Measurements from ENCODE around the gene ITPR2. TPM values are rescaled to one million over a fixed set of nuclear protein-coding genes. Genes with fewer than 3 reads are reported as not detected.
A peak's percentile ranks its signal among the peaks of the same experiment; 100 is the strongest.

Gene ITPR2
- polyA plus RNA-seq, 1 experiment, result 3.4 TPM

- H3K27me3 ChIP-seq (ENCODE audit: control insufficient read depth, insufficient read depth, low read length), result no peaks in the 10 kb centered on the region
- TF ChIP-seq CTCF (IDR thresholded peaks at IDR 0.05; ENCODE audit: low read depth, low read length), result no peak
- no peak overlapping the region for H3K4me3 ChIP-seq (ENCODE audit: low read depth, low read length)
- H3K27ac ChIP-seq (ENCODE audit: low read depth, low read length), result no peak overlapping the region
- no peak for DNase-seq (ENCODE audit: low read depth, low spot score)
- ChIA-PET CTCF (interaction anchor here (0.6 to 1.3 kb wide), 4 partner anchors 18 to 722 kb away, joined by 4 to 8 read pairs (median 4); no protein-coding TSS in a partner anchor), POLR2A (no interaction called here)
- H3K9me3 ChIP-seq (ENCODE audit: control insufficient read depth, insufficient read depth, low read length), result no peaks in the 10 kb centered on the region
Observed at GRCh38 chr12:26633591-26634210, 199.3 kb downstream of the ITPR2 start.

GRCh38 chr12:26632756-26633155 is 200.2 kb downstream of the ITPR2 start:
- no peak for DNase-seq (ENCODE audit: low read depth, low spot score)
- ChIA-PET POLR2A (interaction anchor here (0.7 kb wide), 1 partner anchor 518 kb away, joined by 3 read pairs; no protein-coding TSS in a partner anchor), CTCF (interaction anchor here (0.6 to 1.4 kb wide), 5 partner anchors 18 to 721 kb away, joined by 4 to 8 read pairs (median 5); no protein-coding TSS in a partner anchor)
- no peaks in the 10 kb centered on the region for H3K9me3 ChIP-seq (ENCODE audit: control insufficient read depth, insufficient read depth, low read length)
- H3K27me3 ChIP-seq (ENCODE audit: control insufficient read depth, insufficient read depth, low read length), result no peaks in the 10 kb centered on the region
- no peak for TF ChIP-seq CTCF (IDR thresholded peaks at IDR 0.05; ENCODE audit: low read depth, low read length)
- no peak overlapping the region for H3K4me3 ChIP-seq (ENCODE audit: low read depth, low read length)
- H3K27ac ChIP-seq (ENCODE audit: low read depth, low read length), result no peak overlapping the region

- Histone ChIP-seq H3K27me3 (ENCODE audit: control insufficient read depth, insufficient read depth, low read length) (no peaks in the 10 kb centered on the region), H3K9me3 (ENCODE audit: control insufficient read depth, insufficient read depth, low read length) (no peaks in the 10 kb centered on the region), H3K4me3 (ENCODE audit: low read depth, low read length) (no peak overlapping the region), H3K27ac (ENCODE audit: low read depth, low read length) (no peak overlapping the region)
- ChIA-PET POLR2A (no interaction called here), CTCF (interaction anchor here (1.4 to 3.9 kb wide), 4 partner anchors 20 to 199 kb away, joined by 7 to 28 read pairs (median 16); no protein-coding TSS in a partner anchor)
- TF ChIP-seq CTCF (IDR thresholded peaks at IDR 0.05; ENCODE audit: low read depth, low read length), result no peak
- DNase-seq (ENCODE audit: low read depth, low spot score), result no peak
Observed at GRCh38 chr12:26631846-26632245, 201.1 kb downstream of the ITPR2 start.

- TF ChIP-seq CTCF (IDR thresholded peaks at IDR 0.05; ENCODE audit: low read depth, low read length), result 0 out of 2 replicates have a peak, but pooled peaks have one; percentile 12
- ChIA-PET CTCF (interaction anchor here (0.6 to 3.9 kb wide), 9 partner anchors 16 to 512 kb away, joined by 3 to 28 read pairs (median 6); no protein-coding TSS in a partner anchor), POLR2A (interaction anchor here (1.7 kb wide), 1 partner anchor 21 kb away, joined by 6 read pairs; no protein-coding TSS in a partner anchor)
- Histone ChIP-seq H3K27ac (ENCODE audit: low read depth, low read length) (peak overlapping the region; percentile 82), H3K4me3 (ENCODE audit: low read depth, low read length) (peak overlapping the region; percentile 39), H3K27me3 (ENCODE audit: control insufficient read depth, insufficient read depth, low read length) (no peaks in the 10 kb centered on the region), H3K9me3 (ENCODE audit: control insufficient read depth, insufficient read depth, low read length) (no peaks in the 10 kb centered on the region)
- DNase-seq (ENCODE audit: low read depth, low spot score), result peak; percentile 49
Observed at GRCh38 chr12:26630546-26631027, 202.4 kb downstream of the ITPR2 start.

- H3K27me3 ChIP-seq (ENCODE audit: control insufficient read depth, insufficient read depth, low read length), result no peaks in the 10 kb centered on the region
- no peak overlapping the region for H3K27ac ChIP-seq (ENCODE audit: low read depth, low read length)
- no peak for DNase-seq (ENCODE audit: low read depth, low spot score)
- no peaks in the 10 kb centered on the region for H3K9me3 ChIP-seq (ENCODE audit: control insufficient read depth, insufficient read depth, low read length)
- TF ChIP-seq CTCF (IDR thresholded peaks at IDR 0.05; ENCODE audit: low read depth, low read length), result peak; percentile 69
- CTCF ChIA-PET, result interaction anchor here (0.6 to 3.9 kb wide), 14 partner anchors 10 to 511 kb away, joined by 3 to 28 read pairs (median 4); no protein-coding TSS in a partner anchor
- H3K4me3 ChIP-seq (ENCODE audit: low read depth, low read length), result peak overlapping the region; percentile 7; the same call in 1 of the 2 replicates
- POLR2A ChIA-PET, result interaction anchor here (1.1 to 1.7 kb wide), 2 partner anchors 22 to 203 kb away, joined by 3 to 6 read pairs; partner anchors contain the start of gene ITPR2
Observed at GRCh38 chr12:26629864-26630263, 203.1 kb downstream of the ITPR2 start.
